Pulmonary artery endothelial cell (primary cell): ENCODE data around the gene MAEL. TPM values are rescaled to one million over a fixed set of nuclear protein-coding genes. Genes with fewer than 3 reads are reported as not detected.
"Not testable (repeated sequence)": the region's sequence is repeated elsewhere in the genome, so short reads cannot be mapped to it uniquely, and the experiment has no call there.

Experiments used
- DNase-seq: peaks from one replicate; pipeline ENCODE4 v3.0.0-alpha.2; 2011; ENCODE audit warnings: low read depth, low spot score
- total RNA-seq: library from RNA; depleted of rRNA; stranded (reverse); fragments of >200 nt; gene quantifications from 2 replicates; pipeline ENCODE4 v1.2.3, GENCODE V29; 2014

Gene MAEL
- total RNA-seq, 1 donor from 2014 or later, result not detected

GRCh38 chr1:166977951-166978350 lies 11.1 kb upstream of the MAEL start:
- DNase-seq, result no peak

- no peak for DNase-seq
Measured at GRCh38 chr1:166978821-166979220, 10.3 kb upstream of the MAEL start.

- no peak for DNase-seq
Measured at GRCh38 chr1:166980383-166980782, 8.7 kb upstream of the MAEL start.

- DNase-seq, result no peak
Measured at GRCh38 chr1:166980818-166981217, 8.3 kb upstream of the MAEL start.

GRCh38 chr1:166981589-166981988 lies 7.5 kb upstream of the MAEL start:
- DNase-seq, result no peak

GRCh38 chr1:166999075-166999474 lies 10.0 kb downstream of the MAEL start:
- DNase-seq, result no peak

GRCh38 chr1:166999500-167000055 lies 10.5 kb downstream of the MAEL start:
- no peak for DNase-seq

GRCh38 chr1:167000546-167000945 lies 11.5 kb downstream of the MAEL start:
- DNase-seq, result no peak

GRCh38 chr1:167002354-167002753 lies 13.3 kb downstream of the MAEL start:
- DNase-seq, result no peak

GRCh38 chr1:167003711-167004110 lies 14.6 kb downstream of the MAEL start:
- DNase-seq, result no peak

- DNase-seq, result no peak
Measured at GRCh38 chr1:167011560-167012191, 22.6 kb downstream of the MAEL start.

- DNase-seq, result no peak
Measured at GRCh38 chr1:167012570-167012969, 23.5 kb downstream of the MAEL start.

- no peak for DNase-seq
Measured at GRCh38 chr1:167013108-167013929, 24.2 kb downstream of the MAEL start.

- no peak for DNase-seq
Measured at GRCh38 chr1:167016100-167016750, 27.1 kb downstream of the MAEL start.

GRCh38 chr1:167022384-167022783 lies 33.3 kb downstream of the MAEL start:
- DNase-seq, result no peak

- not testable (repeated sequence) for DNase-seq
Measured at GRCh38 chr1:167029553-167029952, 40.5 kb downstream of the MAEL start.

- no peak for DNase-seq
Measured at GRCh38 chr1:167033646-167034045, 44.6 kb downstream of the MAEL start.

GRCh38 chr1:167043752-167044488 lies 54.8 kb downstream of the MAEL start:
- no peak for DNase-seq

GRCh38 chr1:167051907-167052306 lies 62.8 kb downstream of the MAEL start:
- no peak for DNase-seq

GRCh38 chr1:167052389-167052788 lies 63.3 kb downstream of the MAEL start:
- DNase-seq, result no peak

- DNase-seq, result no peak
Measured at GRCh38 chr1:167054531-167054930, 65.5 kb downstream of the MAEL start.
